D341Med (cell line): ENCODE measurements around the gene LEMD2.

ENCODE experiments used
- DNase-seq: peaks from one replicate; pipeline ENCODE4 v3.0.0; 2012; ENCODE audit warnings: low spot score

Gene LEMD2

DNA sequence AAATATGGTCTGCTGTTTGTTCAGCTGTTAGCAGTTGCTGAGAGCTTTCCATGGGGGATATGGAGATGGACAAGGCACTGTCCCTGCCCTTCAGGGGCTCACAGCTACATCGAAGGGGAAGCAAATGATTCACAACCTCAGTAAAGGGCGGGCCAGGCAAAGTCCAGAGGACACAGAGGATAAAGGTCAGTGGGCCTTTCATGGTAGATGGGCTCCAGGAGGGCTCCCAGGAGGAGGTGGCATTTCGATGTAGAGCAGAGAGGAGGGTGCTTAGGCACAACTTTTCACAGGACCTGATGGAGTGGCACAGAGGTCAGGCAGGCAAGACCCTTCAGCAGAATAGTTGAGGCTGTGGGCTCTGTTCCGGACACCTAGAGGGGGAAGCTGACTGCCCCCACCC, 30.1 kb upstream of the LEMD2 start:
- DNase-seq, result no peak

DNA sequence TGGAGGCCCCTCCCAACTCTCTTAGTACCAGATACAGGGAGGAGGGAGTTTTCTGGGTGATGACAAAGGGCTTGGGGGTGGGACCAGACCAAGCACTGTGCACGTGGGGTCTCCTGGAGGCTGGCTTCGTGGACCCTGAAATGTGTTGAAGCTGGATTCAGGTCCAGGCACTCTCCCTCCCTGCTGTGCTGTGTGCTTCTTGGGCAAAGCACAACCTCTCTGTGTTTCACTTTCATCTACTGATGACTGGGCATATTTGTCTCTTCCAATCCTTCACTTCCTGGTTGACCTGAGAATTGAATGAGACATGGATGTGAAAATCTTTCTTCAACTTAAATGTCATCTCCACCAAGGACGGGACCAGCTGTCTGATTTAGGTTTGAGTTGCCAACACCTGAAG, 29.4 kb upstream of the LEMD2 start:
- DNase-seq, result no peak

GRCh38 chr6:33817489-33817888, 28.6 kb upstream of the LEMD2 start:
- DNase-seq, result peak; percentile 50

GRCh38 chr6:33816911-33817310, 28.0 kb upstream of the LEMD2 start:
- no peak for DNase-seq

- DNase-seq, result peak; percentile 82
Observed at GRCh38 chr6:33815854-33816253, 26.9 kb upstream of the LEMD2 start.

GRCh38 chr6:33813990-33814985, 25.4 kb upstream of the LEMD2 start:
- DNase-seq, result no peak

- DNase-seq, result no peak
Observed at GRCh38 chr6:33813246-33813904, 24.4 kb upstream of the LEMD2 start.

GRCh38 chr6:33812669-33813068, 23.7 kb upstream of the LEMD2 start:
- DNase-seq, result no peak

DNA sequence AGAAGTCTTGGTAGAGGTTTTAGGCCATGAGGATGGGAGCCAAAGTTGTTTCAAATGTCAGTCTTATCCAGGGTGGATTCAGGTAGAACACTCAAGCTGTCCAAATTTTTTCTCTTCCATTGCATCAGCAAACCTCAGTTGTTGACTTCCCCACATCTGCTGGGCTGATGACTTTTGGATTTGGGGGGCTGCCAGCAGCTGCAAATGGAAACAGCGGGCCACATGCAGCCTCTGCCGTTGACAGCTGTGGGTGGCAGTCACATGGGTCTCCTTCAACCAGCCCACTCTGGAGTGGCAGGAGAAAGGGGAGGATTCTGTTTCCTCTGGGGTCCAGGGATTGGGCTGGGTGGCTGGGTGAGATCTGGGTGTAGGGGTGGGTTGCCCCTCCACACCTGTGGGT, 20.7 kb upstream of the LEMD2 start:
- DNase-seq, result no peak

- DNase-seq, result no peak
Observed at GRCh38 chr6:33808641-33809180, 19.8 kb upstream of the LEMD2 start.

GRCh38 chr6:33807606-33808005, 18.7 kb upstream of the LEMD2 start:
- no peak for DNase-seq

- no peak for DNase-seq
Observed at GRCh38 chr6:33806841-33807240, 17.9 kb upstream of the LEMD2 start.

- no peak for DNase-seq
Observed at GRCh38 chr6:33803571-33804053, 14.7 kb upstream of the LEMD2 start, which contains the start of gene MLN. TSS of gene MLN (minus strand) at chr6:33804003. CDS start at chr6:33801163, 2,840 bp downstream.

GRCh38 chr6:33802186-33802958, 13.4 kb upstream of the LEMD2 start:
- DNase-seq, result no peak

DNA sequence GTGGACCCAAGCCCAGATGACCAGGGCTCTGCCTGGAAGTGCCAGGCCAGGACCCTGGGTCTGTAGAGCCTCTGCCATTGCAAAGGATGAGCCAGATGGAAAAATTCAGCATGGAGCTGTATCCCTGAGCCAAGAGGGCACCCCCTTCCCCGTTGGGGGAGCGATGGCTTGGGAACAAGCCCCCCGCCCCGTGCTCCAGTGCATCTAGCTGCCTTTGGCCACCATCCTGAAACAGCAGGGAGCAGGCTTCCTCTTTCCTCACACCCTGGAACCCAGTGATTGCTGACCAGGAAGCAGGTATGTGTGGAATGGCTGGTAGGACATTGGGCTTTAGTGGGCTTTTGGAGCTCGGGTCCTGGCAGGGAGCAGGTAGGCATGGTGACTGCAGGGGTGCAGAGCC, 12.7 kb upstream of the LEMD2 start:
- DNase-seq, result no peak

DNA sequence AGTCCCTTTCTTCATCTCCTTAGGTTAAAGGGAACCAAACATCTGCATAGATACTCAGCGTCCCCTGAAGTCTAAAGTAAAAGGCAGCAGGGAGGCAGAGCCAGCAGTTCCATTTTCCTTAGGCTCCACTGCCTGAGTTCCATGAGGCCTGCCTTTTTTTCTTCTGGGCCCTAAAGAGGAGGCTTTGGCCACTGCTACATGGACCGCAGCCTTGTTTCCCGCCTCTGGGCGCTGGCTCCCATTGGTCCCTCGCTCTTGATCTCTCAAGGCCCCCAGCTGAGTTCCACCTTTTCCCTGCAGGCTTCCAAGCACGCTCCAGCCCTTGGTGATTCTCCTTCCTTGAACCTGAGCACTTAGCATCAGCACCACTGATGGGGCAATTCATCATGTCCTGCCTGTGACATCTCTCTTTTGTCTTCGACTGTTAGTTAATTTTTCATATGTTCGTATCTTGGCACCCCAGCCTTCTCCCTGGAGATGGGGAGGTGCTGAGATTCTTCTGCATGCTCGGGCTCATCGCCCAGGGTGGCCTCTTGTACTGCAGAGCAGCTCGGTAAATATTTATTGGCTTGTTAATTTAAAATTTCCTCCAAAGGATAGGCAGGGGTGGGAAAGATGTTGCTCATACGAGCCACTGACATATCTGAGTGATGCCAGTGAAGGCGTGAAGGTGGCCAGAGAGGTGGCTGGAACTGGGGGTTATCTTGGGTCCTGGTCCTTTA, 11.5 kb upstream of the LEMD2 start:
- no peak for DNase-seq

DNA sequence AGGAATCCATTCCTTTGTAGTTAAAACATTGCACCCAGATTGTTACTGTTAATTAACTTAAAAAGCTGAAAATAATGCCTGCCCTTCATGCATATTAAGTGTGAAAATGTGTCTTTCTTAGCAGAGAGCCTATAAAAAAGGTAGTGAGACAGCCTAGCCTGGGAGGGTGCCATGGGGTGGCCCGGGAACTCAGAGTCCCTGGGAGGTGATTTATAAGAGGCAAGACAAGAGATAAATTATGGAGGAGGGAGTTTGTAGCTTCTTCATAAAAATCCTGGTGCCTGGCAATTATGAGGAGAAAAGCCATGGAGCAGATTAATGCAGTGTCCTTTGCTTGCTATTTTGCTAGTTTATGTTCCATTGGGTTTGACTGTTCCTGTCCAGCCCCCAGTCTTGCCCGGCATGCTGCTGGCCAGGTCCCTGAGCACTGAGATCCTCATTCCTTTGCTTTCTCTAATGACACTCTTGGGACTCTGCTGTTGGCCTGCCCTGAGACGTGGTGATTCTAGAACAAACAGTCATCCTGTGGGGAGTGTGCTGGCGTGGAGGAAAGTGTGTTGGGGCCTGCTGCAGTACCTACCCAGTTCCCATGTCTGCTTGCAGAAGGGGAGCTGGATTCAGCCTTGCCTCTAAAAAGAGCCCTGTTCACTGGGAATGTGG, 10.7 kb upstream of the LEMD2 start:
- DNase-seq, result no peak

- no peak for DNase-seq
Observed at GRCh38 chr6:33798343-33798848, 9.5 kb upstream of the LEMD2 start.

DNA sequence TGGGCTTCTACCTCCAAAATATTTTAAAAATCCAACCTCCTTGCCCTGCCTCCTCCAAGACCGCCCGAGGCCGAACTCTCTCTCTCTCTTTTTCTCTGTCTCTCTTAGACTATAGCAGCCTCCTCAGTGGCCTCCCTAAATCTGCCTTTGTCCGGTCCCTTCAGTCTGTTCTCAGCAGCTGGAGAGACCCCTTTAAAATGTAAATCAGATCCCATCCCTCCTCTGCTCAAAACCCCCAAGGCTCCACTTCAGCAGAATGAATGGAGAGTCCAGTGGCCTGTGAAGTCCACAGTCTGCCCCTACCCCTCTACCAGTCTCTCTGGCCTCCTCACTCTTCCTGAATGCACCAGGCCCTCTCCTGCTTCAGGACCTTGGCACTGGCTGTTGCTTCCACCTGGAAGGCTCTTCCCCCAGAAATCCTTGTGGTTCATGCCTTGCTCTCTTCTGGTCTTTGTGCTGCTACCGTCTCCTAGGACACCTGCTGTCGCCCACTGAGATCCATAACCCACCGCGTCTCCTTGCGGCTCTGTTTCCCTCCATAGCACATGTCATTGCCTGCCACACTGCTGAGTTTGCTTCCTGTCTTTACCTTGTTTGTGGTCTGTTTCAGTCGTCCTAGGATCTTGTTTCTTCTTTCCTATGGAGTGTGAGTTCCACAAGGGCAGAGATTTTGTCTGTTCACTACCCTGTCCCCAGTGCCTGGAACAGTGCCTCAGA, 8.9 kb upstream of the LEMD2 start:
- no peak for DNase-seq
